HEK293 (cell line): ENCODE results near the gene MCF2L.

ENCODE experiments used
- CTCF ChIA-PET: fragments of 350-600 bp; formaldehyde crosslinking; extraction: SDS; loops from one replicate; lab custom pipeline; 2021; ENCODE audit warnings: antibody characterized with exemption; lab: Yijun Ruan, JAX
- POLR2A ChIA-PET: fragments of 300-600 bp; formaldehyde crosslinking; extraction: SDS; loops from one replicate; lab custom pipeline; 2020; ENCODE audit warnings: antibody characterized with exemption, inconsistent platforms; lab: Yijun Ruan, JAX
- H3K27ac ChIP-seq: fragments of 200-500 bp; sonication (Bioruptor generic); 2 replicates; pipeline ENCODE4 v1.5.1; 2014; ENCODE audit warnings: low read depth, low read length, control low read depth, inconsistent platforms; ENCODE audit errors: extremely low read depth
- H3K36me3 ChIP-seq, 2 experiments: fragments of 200-500 bp in 1 of 2; sonication (Bioruptor generic) in 1 of 2; 1 replicate in 1 of 2; 2 replicates in 1 of 2; pipeline ENCODE4 v1.5.1; 2014 to 2017; ENCODE audit warnings: inconsistent platforms in 2 of 2, low read length in 2 of 2; ENCODE audit not compliant: control insufficient read depth in 2 of 2, insufficient read depth in 1 of 2
- H3K4me1 ChIP-seq: fragments of 200-500 bp; sonication (Bioruptor generic); 2 replicates; pipeline ENCODE4 v1.5.1; 2014; ENCODE audit warnings: mild to moderate bottlenecking, low read length, inconsistent platforms; ENCODE audit not compliant: control insufficient read depth, insufficient read depth
- H3K4me3 ChIP-seq: 2 replicates; pipeline ENCODE4 v1.5.1; 2011; ENCODE audit warnings: low read depth, mild to moderate bottlenecking, control low read depth, low read length, moderate library complexity
- H3K9me3 ChIP-seq: fragments of 200-500 bp; sonication (Bioruptor generic); 2 replicates; pipeline ENCODE4 v1.5.1; 2014; ENCODE audit warnings: low read depth, low read length, inconsistent platforms; ENCODE audit not compliant: control insufficient read depth, insufficient read depth
- EGR2 ChIP-seq: fragments of 450-650 bp; formaldehyde crosslinking; IDR thresholded peaks from 2 replicates; pipeline ENCODE4 v1.5.1; 2016; ENCODE audit warnings: low read depth, missing biosample characterization, missing genetic modification characterization
- HIC1 ChIP-seq: fragments of 450-650 bp; formaldehyde crosslinking; IDR thresholded peaks from 2 replicates; pipeline ENCODE4 v1.5.1; 2016; ENCODE audit warnings: missing biosample characterization, missing genetic modification characterization
- MYNN ChIP-seq: fragments of 450-650 bp; formaldehyde crosslinking; IDR thresholded peaks from 2 replicates; pipeline ENCODE4 v1.5.1; 2016; ENCODE audit warnings: missing biosample characterization, missing genetic modification characterization, borderline replicate concordance
- PRDM4 ChIP-seq: fragments of 450-650 bp; formaldehyde crosslinking; IDR thresholded peaks from 2 replicates; pipeline ENCODE4 v1.5.1; 2017; ENCODE audit warnings: missing biosample characterization, missing genetic modification characterization
- ZBTB21 ChIP-seq: fragments of 450-650 bp; formaldehyde crosslinking; IDR thresholded peaks from 2 replicates; pipeline ENCODE4 v1.5.1; 2017; ENCODE audit warnings: missing biosample characterization, missing genetic modification characterization
- ZBTB26 ChIP-seq: fragments of 450-650 bp; formaldehyde crosslinking; optimal IDR thresholded peaks from 2 replicates; pipeline ENCODE3; 2016; ENCODE audit warnings: missing biosample characterization, mild to moderate bottlenecking, missing genetic modification characterization
- ZBTB49 ChIP-seq: fragments of 450-650 bp; formaldehyde crosslinking; IDR thresholded peaks from 2 replicates; pipeline ENCODE4 v1.5.1; 2016; ENCODE audit warnings: missing biosample characterization, missing genetic modification characterization, low read depth
- ZFHX2 ChIP-seq: fragments of 450-650 bp; formaldehyde crosslinking; conservative IDR thresholded peaks from 2 replicates; pipeline ENCODE4 v1.5.1; 2016; ENCODE audit warnings: missing biosample characterization, missing genetic modification characterization
- ZNF133 ChIP-seq: fragments of 450-650 bp; formaldehyde crosslinking; IDR thresholded peaks from 2 replicates; pipeline ENCODE4 v1.5.1; 2016; ENCODE audit warnings: missing biosample characterization, missing genetic modification characterization
- ZNF211 ChIP-seq: fragments of 450-650 bp; formaldehyde crosslinking; IDR thresholded peaks from 2 replicates; pipeline ENCODE4 v1.5.1; 2016; ENCODE audit warnings: low read depth, missing biosample characterization, missing genetic modification characterization
- ZNF248 ChIP-seq: fragments of 450-650 bp; formaldehyde crosslinking; IDR thresholded peaks from 2 replicates; pipeline ENCODE4 v1.5.1; 2017; ENCODE audit warnings: missing biosample characterization, missing genetic modification characterization
- ZNF280D ChIP-seq: fragments of 450-650 bp; formaldehyde crosslinking; IDR thresholded peaks from 2 replicates; pipeline ENCODE4 v1.5.1; 2016; ENCODE audit warnings: missing biosample characterization, missing genetic modification characterization
- ZNF426 ChIP-seq: fragments of 450-650 bp; formaldehyde crosslinking; IDR thresholded peaks from 2 replicates; pipeline ENCODE4 v1.5.1; 2017; ENCODE audit warnings: missing biosample characterization, missing genetic modification characterization, mild to moderate bottlenecking, inconsistent platforms, moderate library complexity
- ZNF530 ChIP-seq: fragments of 450-650 bp; formaldehyde crosslinking; IDR thresholded peaks from 2 replicates; pipeline ENCODE4 v1.5.1; 2016; ENCODE audit warnings: low read depth, missing biosample characterization, missing genetic modification characterization
- ZNF555 ChIP-seq: fragments of 450-650 bp; formaldehyde crosslinking; conservative IDR thresholded peaks from 2 replicates; pipeline ENCODE4 v1.5.1; 2017; ENCODE audit warnings: missing biosample characterization, mild to moderate bottlenecking, missing genetic modification characterization, inconsistent platforms
- ZNF561 ChIP-seq: fragments of 450-650 bp; IDR thresholded peaks from 2 replicates; pipeline ENCODE4 v1.5.1; 2018; ENCODE audit warnings: missing biosample characterization, missing genetic modification characterization, borderline replicate concordance
- ZNF600 ChIP-seq: fragments of 450-650 bp; formaldehyde crosslinking; IDR thresholded peaks from 2 replicates; pipeline ENCODE4 v1.5.1; 2016; ENCODE audit warnings: missing biosample characterization, missing genetic modification characterization
- ZNF664 ChIP-seq: fragments of 450-650 bp; formaldehyde crosslinking; IDR thresholded peaks from 2 replicates; pipeline ENCODE4 v1.5.1; 2016; ENCODE audit warnings: missing biosample characterization, missing genetic modification characterization
- ZNF747 ChIP-seq: fragments of 450-650 bp; formaldehyde crosslinking; IDR thresholded peaks from 2 replicates; pipeline ENCODE4 v1.5.1; 2016; ENCODE audit warnings: missing biosample characterization, missing genetic modification characterization
- ZNF837 ChIP-seq: fragments of 450-650 bp; formaldehyde crosslinking; IDR thresholded peaks from 2 replicates; pipeline ENCODE4 v1.5.1; 2016; ENCODE audit warnings: missing biosample characterization, missing genetic modification characterization

Gene MCF2L

GRCh38 chr13:112992931-112993680, 24.1 kb downstream of the MCF2L start:
- no peak overlapping the region for H3K4me3 ChIP-seq
- ChIA-PET CTCF (interaction anchor here (1.2 kb wide), 1 partner anchor 11 kb away, joined by 4 read pairs; no protein-coding TSS in a partner anchor), POLR2A (no interaction called here)
- H3K9me3 ChIP-seq, result no peaks in the 10 kb centered on the region
- no peaks in the 10 kb centered on the region for H3K36me3 ChIP-seq
- no peak overlapping the region for H3K27ac ChIP-seq
- TF ChIP-seq ZNF530 (tag by site-specific recombination), result no peak
- TF ChIP-seq ZNF280D, result no peak
- H3K4me1 ChIP-seq, result no peaks in the 10 kb centered on the region

- H3K4me1 ChIP-seq, result no peaks in the 10 kb centered on the region
- H3K27ac ChIP-seq, result no peak overlapping the region
- ChIA-PET CTCF (interaction anchor here (0.7 to 1.4 kb wide), 2 partner anchors 8 to 51 kb away, joined by 4 read pairs; no protein-coding TSS in a partner anchor), POLR2A (no interaction called here)
- H3K4me3 ChIP-seq, result no peak overlapping the region
- H3K9me3 ChIP-seq, result no peaks in the 10 kb centered on the region
- H3K36me3 ChIP-seq, result no peaks in the 10 kb centered on the region
- TF ChIP-seq EGR2 (tag by site-specific recombination), result 0 out of 2 replicates have a peak, but pooled peaks have one; percentile 16
- no peak for TF ChIP-seq ZNF561 (tag by site-specific recombination)
- TF ChIP-seq ZNF133 (tag by site-specific recombination), result no peak
- TF ChIP-seq ZNF248, result no peak
- TF ChIP-seq ZNF837 (tag by site-specific recombination), result no peak
- TF ChIP-seq ZBTB26, result no peak
- TF ChIP-seq PRDM4 (tag by site-specific recombination), result no peak
- no peak for TF ChIP-seq ZNF426 (tag by site-specific recombination)
- peak; percentile 37 for TF ChIP-seq ZFHX2 (tag by site-specific recombination)
- peak; percentile 54; the same call in 1 of the 2 replicates for TF ChIP-seq HIC1 (tag by site-specific recombination)
- no peak for TF ChIP-seq MYNN (tag by site-specific recombination)
- TF ChIP-seq ZNF747 (tag by site-specific recombination), result no peak
- no peak for TF ChIP-seq ZNF600
- TF ChIP-seq ZBTB21 (tag by site-specific recombination), result no peak
- TF ChIP-seq ZBTB49 (tag by site-specific recombination), result no peak
- TF ChIP-seq ZNF555 (tag by site-specific recombination), result no peak
- TF ChIP-seq ZNF211 (tag by site-specific recombination), result no peak
- TF ChIP-seq ZNF664, result no peak
Measured at GRCh38 chr13:112994084-112994780, 25.2 kb downstream of the MCF2L start.
